WERI-Rb-1 (cell line): Measurements from ENCODE around the gene NSMCE1.
A peak's percentile ranks its signal among the peaks of the same experiment; 100 is the strongest.

Source experiments
- DNase-seq: peaks from one replicate; pipeline ENCODE4 v3.0.0-alpha.2; 2020
- H3K27ac ChIP-seq: fragments of 250-450 bp; sonication (Bioruptor Pico); 2 replicates; pipeline ENCODE4 v1.5.1; 2020; ENCODE audit warnings: mild to moderate bottlenecking, moderate library complexity
- H3K27me3 ChIP-seq: fragments of 250-450 bp; sonication (Bioruptor Pico); 2 replicates; pipeline ENCODE4 v1.5.1; 2021; ENCODE audit warnings: mild to moderate bottlenecking, low read depth, moderate library complexity; ENCODE audit not compliant: insufficient read depth, severe bottlenecking
- H3K36me3 ChIP-seq: fragments of 250-450 bp; sonication (Bioruptor Pico); 2 replicates; pipeline ENCODE4 v1.5.1; 2020; ENCODE audit warnings: mild to moderate bottlenecking, moderate library complexity
- H3K4me3 ChIP-seq: 2 replicates; pipeline ENCODE4 v1.5.1; 2011; ENCODE audit warnings: low read depth, mild to moderate bottlenecking, control low read depth, low read length
- H3K9me3 ChIP-seq: fragments of 250-450 bp; sonication (Bioruptor Pico); 2 replicates; pipeline ENCODE4 v1.5.1; 2021; ENCODE audit warnings: mild to moderate bottlenecking, moderate library complexity; ENCODE audit not compliant: severe bottlenecking
- CTCF ChIP-seq: IDR thresholded peaks from 2 replicates; pipeline ENCODE4 v1.5.1; 2011; ENCODE audit warnings: low read depth, mild to moderate bottlenecking, control low read depth, inconsistent platforms, low read length

Gene NSMCE1

GRCh38 chr16:27311448-27311830 is 42.9 kb upstream of the NSMCE1 start:
- peak; percentile 47 for DNase-seq
- Histone ChIP-seq H3K27ac (no peak overlapping the region), H3K36me3 (no peaks in the 10 kb centered on the region), H3K4me3 (no peak overlapping the region), H3K9me3 (no peaks in the 10 kb centered on the region), H3K27me3 (no peaks in the 10 kb centered on the region)
- TF ChIP-seq CTCF: no peak

DNA sequence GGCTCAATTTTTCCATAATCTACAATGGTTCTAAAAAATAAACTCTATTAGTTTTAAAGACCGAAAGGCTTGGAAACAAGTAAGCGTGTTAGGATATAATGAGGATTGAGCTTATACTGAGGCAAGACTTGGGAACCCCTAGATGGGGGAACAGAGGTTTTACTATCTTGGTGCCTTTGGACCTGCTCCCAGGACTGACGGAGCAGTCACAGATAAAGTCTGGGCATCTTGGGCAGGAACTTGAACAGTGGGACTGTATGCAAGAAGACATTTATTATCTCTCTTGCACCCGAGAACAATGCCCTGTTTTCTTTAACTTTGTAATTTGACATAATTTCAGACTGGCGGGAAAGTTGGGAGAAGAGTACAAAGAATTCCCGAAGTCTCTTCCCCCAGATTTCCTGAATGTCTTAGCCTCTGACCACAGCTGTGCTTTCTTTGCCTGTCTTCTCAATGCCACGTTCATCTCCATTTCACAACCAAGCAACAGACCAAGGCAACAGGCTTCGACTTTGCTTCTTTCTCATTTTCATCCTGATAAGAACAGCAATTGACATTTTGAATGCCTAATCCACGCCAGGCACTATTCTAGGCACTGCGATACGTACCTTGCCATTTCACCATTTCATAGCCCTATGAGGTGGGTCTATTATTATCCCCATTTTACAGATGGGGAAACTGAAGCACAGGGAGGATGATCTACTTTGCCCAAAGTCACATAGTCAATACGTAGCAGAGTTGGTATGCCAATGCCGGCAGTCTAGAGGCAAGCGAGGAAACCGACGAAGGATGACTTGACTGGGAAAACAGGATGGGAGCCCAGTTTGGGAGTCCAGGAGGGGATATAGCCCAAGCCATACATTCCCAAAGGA is 42.2 kb upstream of the NSMCE1 start:
- H3K36me3 ChIP-seq: no peaks in the 10 kb centered on the region
- no peak overlapping the region for H3K4me3 ChIP-seq
- TF ChIP-seq CTCF: no peak
- H3K27ac ChIP-seq: no peak overlapping the region
- DNase-seq: no peak
- no peaks in the 10 kb centered on the region for H3K9me3 ChIP-seq
- no peaks in the 10 kb centered on the region for H3K27me3 ChIP-seq

GRCh38 chr16:27308792-27309191 is 40.2 kb upstream of the NSMCE1 start:
- H3K36me3 ChIP-seq: no peaks in the 10 kb centered on the region
- H3K4me3 ChIP-seq: no peak overlapping the region

GRCh38 chr16:27305839-27306442 is 37.4 kb upstream of the NSMCE1 start:
- H3K27ac ChIP-seq: no peak overlapping the region
- H3K4me3 ChIP-seq: no peak overlapping the region
- TF ChIP-seq CTCF: no peak
- no peaks in the 10 kb centered on the region for H3K36me3 ChIP-seq
- H3K27me3 ChIP-seq: no peaks in the 10 kb centered on the region
- no peak for DNase-seq
- H3K9me3 ChIP-seq: no peaks in the 10 kb centered on the region

More at GRCh38 chr16:27308792-27309191, 40.2 kb upstream of the NSMCE1 start:
- Histone ChIP-seq H3K9me3 (no peaks in the 10 kb centered on the region), H3K27ac (no peak overlapping the region), H3K27me3 (no peaks in the 10 kb centered on the region)
- TF ChIP-seq CTCF: no peak
- no peak for DNase-seq

DNA sequence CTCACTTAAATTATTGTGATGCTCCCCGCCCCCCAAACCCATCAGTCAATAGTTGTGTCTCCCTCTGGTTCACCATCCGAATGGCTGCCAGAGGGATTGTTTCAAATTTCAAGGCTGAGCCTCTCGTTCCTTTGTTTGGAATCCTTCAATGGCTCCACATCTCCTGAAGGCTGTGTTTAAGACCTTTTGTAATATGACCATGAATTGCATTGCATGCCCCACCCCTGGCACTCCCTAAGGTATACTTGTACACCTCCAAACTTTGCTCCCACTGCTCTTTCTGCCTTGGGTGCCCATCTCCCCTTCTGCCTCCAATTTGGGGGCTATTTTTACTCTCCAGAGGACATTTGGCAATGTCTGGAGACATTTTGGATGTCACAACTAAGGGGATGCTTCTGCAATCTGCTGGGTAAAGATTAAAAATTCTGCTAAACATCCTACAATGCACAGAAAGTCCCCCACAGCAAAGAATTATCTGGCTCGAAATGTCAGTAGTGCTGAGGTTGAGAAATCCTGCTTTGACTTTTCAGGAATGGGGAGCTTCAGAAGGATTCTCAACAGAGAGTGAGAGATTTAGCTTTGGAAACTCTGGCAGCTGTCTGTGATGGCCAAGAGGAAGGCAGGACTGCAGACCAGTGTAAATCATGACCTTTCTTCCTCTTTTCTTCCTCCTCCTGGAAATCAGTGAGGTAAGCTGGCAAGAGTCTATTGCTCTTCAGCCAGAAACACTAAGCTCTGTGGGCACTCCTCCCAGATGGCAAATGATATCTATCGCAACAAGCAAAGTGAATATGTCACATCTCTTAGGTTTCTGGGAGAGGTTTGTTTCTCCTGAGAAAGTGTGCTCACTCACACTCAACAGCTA is 36.5 kb upstream of the NSMCE1 start:
- Histone ChIP-seq H3K9me3 (no peaks in the 10 kb centered on the region), H3K27me3 (no peaks in the 10 kb centered on the region), H3K36me3 (no peaks in the 10 kb centered on the region), H3K27ac (no peak overlapping the region), H3K4me3 (no peak overlapping the region)
- no peak for DNase-seq
- no peak for TF ChIP-seq CTCF
